Measurements from ENCODE around the gene CFAP97. TPM values are rescaled to one million over a fixed set of nuclear protein-coding genes. Genes with fewer than 3 reads are reported as not detected.

CFAP97 gene
- total and polyA plus RNA-seq, 2 donors (not counting 1 experiment from before 2014, with no cell fraction given), result 11.3 to 32.0 TPM

DNA sequence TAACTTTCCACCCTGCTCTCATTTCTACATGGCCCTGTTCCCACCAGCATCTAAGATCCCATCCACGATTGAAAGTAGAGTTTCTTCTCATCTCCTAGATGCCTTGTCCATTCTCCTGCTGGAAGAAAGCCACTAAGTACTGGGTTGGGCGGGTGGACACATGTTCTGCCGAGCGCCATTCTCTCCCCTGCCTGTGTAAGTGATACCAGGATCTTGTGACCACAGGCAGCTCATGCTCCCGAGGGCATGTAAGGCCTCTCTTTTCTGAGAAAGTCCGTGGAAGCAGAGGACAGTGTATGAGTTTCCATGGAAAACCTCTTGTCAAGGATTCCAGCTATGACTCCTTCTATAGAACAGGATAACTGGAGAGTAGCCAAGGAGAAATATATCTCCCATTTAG lies 64.1 kb downstream of the CFAP97 start:
- no peaks in the 10 kb centered on the region for H3K9me3 ChIP-seq (ENCODE audit: control extremely low read depth in 1 of 3, control insufficient read depth in 2 of 3, insufficient read depth in 1 of 3, low read length in 2 of 3)
- H3K9me3 Mint-ChIP-seq (ENCODE audit: insufficient read depth), result no peaks in the 10 kb centered on the region
- ATAC-seq (ENCODE audit: low read depth) (no peak), DNase-seq (no peak)
- H3K9ac ChIP-seq (ENCODE audit: low read length), result no peak overlapping the region
- no peak overlapping the region for H3K4me3 Mint-ChIP-seq
- no peak overlapping the region for H3K4me3 ChIP-seq (ENCODE audit: control extremely low read depth in 1 of 5, extremely low read depth in 1 of 5, insufficient read depth in 1 of 5, low read depth in 2 of 5, low read length in 4 of 5)
- peaks cover 15% of the 10 kb centered on the region for H3K27me3 Mint-ChIP-seq
- TF ChIP-seq, protein P1, sequence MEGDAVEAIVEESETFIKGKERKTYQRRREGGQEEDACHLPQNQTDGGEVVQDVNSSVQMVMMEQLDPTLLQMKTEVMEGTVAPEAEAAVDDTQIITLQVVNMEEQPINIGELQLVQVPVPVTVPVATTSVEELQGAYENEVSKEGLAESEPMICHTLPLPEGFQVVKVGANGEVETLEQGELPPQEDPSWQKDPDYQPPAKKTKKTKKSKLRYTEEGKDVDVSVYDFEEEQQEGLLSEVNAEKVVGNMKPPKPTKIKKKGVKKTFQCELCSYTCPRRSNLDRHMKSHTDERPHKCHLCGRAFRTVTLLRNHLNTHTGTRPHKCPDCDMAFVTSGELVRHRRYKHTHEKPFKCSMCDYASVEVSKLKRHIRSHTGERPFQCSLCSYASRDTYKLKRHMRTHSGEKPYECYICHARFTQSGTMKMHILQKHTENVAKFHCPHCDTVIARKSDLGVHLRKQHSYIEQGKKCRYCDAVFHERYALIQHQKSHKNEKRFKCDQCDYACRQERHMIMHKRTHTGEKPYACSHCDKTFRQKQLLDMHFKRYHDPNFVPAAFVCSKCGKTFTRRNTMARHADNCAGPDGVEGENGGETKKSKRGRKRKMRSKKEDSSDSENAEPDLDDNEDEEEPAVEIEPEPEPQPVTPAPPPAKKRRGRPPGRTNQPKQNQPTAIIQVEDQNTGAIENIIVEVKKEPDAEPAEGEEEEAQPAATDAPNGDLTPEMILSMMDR (IDR thresholded peaks at IDR 0.05), result no peak
- TF ChIP-seq EZH2 (IDR thresholded peaks at IDR 0.05; ENCODE audit: borderline replicate concordance, insufficient read depth, low read depth, low read length, poor library complexity, severe bottlenecking), result no peak
- H3K4me1 Mint-ChIP-seq, result peaks cover 15% of the 10 kb centered on the region
- H2AFZ ChIP-seq (ENCODE audit: insufficient read depth, low read depth, low read length, poor library complexity, severe bottlenecking), result no peak overlapping the region
- CTCF ChIA-PET, result interaction anchor here (1.2 kb wide), 1 partner anchor 100 kb away, joined by 3 read pairs; no protein-coding TSS in a partner anchor
- peaks cover 0 to 4% (median 0%) of the 10 kb centered on the region in 4 experiments for H3K27me3 ChIP-seq (replicated peaks in 1 of 4; ENCODE audit: control extremely low read depth in 1 of 4, control insufficient read depth in 3 of 4, insufficient read depth in 4 of 4, low read length in 3 of 4)
- H3K79me2 ChIP-seq (ENCODE audit: control insufficient read depth, insufficient read depth, low read length), result no peaks in the 10 kb centered on the region
- H3K36me3 ChIP-seq (replicated peaks in 1 of 2; ENCODE audit: control extremely low read depth in 1 of 2, control insufficient read depth in 1 of 2, extremely low read depth in 1 of 2, insufficient read depth in 2 of 2, low read length in 1 of 2), result no peaks in the 10 kb centered on the region
- no peaks in the 10 kb centered on the region for H4K20me1 ChIP-seq (ENCODE audit: control insufficient read depth, insufficient read depth, low read length, poor library complexity, severe bottlenecking)
- no peak overlapping the region for H3K27ac Mint-ChIP-seq
- POLR2A ChIA-PET, result no interaction called here
- H3K4me1 ChIP-seq (ENCODE audit: control insufficient read depth in 2 of 2, insufficient read depth in 2 of 2, low read length in 2 of 2), result peaks cover 13% of the 10 kb centered on the region in 2 donors
- H3K27ac ChIP-seq (ENCODE audit: low read length in 2 of 2), result no peak overlapping the region
- 85% methylated on average over 6 of the region's 6 CpGs for WGBS (ENCODE audit: insufficient coverage)
- intact Hi-C loops (cut with micrococcal nuclease), result loop anchor here (5.0 to 10.0 kb wide), 5 partner anchors 43 to 1637 kb away; partner anchors contain the start of genes ACSL1 and CENPU
- H3K4me2 ChIP-seq (replicated peaks; ENCODE audit: low read depth, low read length, poor library complexity, severe bottlenecking), result no peak overlapping the region

DNA sequence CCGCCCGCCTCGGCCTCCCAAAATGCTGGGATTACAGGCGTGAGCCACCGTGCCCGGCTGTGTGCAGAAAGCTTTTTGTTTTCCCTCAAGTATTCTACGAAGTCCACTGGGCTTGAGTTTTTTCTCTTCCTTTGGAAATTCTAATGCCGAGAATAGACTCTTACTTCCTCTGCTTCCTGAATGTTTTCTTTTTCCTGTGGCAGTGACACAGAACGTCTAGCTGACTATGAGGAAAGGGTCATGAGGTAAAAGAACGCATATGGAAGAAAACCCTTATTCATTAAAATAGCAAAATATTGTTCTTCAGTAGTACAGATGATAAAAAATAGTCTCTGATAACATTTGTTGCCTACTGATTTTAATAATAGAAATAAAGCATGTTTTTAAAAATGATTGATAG lies 65.6 kb downstream of the CFAP97 start:
- H3K9me3 Mint-ChIP-seq (ENCODE audit: insufficient read depth), result no peaks in the 10 kb centered on the region
- ChIA-PET POLR2A (no interaction called here), CTCF (interaction anchor here (0.8 kb wide), 1 partner anchor 42 kb away, joined by 3 read pairs; no protein-coding TSS in a partner anchor)
- peaks cover 7% of the 10 kb centered on the region for H3K4me1 Mint-ChIP-seq
- H3K9me3 ChIP-seq (ENCODE audit: control extremely low read depth in 1 of 3, control insufficient read depth in 2 of 3, insufficient read depth in 1 of 3, low read length in 2 of 3), result no peaks in the 10 kb centered on the region
- H3K36me3 ChIP-seq (replicated peaks in 1 of 2; ENCODE audit: control extremely low read depth in 1 of 2, control insufficient read depth in 1 of 2, extremely low read depth in 1 of 2, insufficient read depth in 2 of 2, low read length in 1 of 2), result no peaks in the 10 kb centered on the region
- no peak overlapping the region for H3K27ac Mint-ChIP-seq
- H3K79me2 ChIP-seq (ENCODE audit: control insufficient read depth, insufficient read depth, low read length), result no peaks in the 10 kb centered on the region
- no peak for ATAC-seq (ENCODE audit: low read depth)
- no peaks in the 10 kb centered on the region for H4K20me1 ChIP-seq (ENCODE audit: control insufficient read depth, insufficient read depth, low read length, poor library complexity, severe bottlenecking)
- WGBS (ENCODE audit: insufficient coverage), result 77% methylated on average over 7 of the region's 10 CpGs
- no peak for DNase-seq
- intact Hi-C loops (cut with micrococcal nuclease), result loop anchor here (10.0 kb wide), 1 partner anchor 1293 kb away; no protein-coding TSS in a partner anchor
- no peak overlapping the region for H3K27ac ChIP-seq (ENCODE audit: low read length in 2 of 2)
- TF ChIP-seq, protein P1 (IDR thresholded peaks at IDR 0.05), result no peak
- TF ChIP-seq EZH2 (IDR thresholded peaks at IDR 0.05; ENCODE audit: borderline replicate concordance, insufficient read depth, low read depth, low read length, poor library complexity, severe bottlenecking), result no peak
- no peak overlapping the region for H3K4me3 Mint-ChIP-seq
- H3K27me3 ChIP-seq (replicated peaks in 1 of 4; ENCODE audit: control extremely low read depth in 1 of 4, control insufficient read depth in 3 of 4, insufficient read depth in 4 of 4, low read length in 3 of 4), result peaks cover 0 to 4% (median 0%) of the 10 kb centered on the region in 4 experiments
- peaks cover 15% of the 10 kb centered on the region for H3K27me3 Mint-ChIP-seq
- peaks cover 4 to 6% of the 10 kb centered on the region in 2 donors for H3K4me1 ChIP-seq (ENCODE audit: control insufficient read depth in 2 of 2, insufficient read depth in 2 of 2, low read length in 2 of 2)
- H3K4me2 ChIP-seq (replicated peaks; ENCODE audit: low read depth, low read length, poor library complexity, severe bottlenecking), result no peak overlapping the region
- H3K9ac ChIP-seq (ENCODE audit: low read length), result no peak overlapping the region
- no peak overlapping the region for H3K4me3 ChIP-seq (ENCODE audit: control extremely low read depth in 1 of 5, extremely low read depth in 1 of 5, insufficient read depth in 1 of 5, low read depth in 2 of 5, low read length in 4 of 5)
- H2AFZ ChIP-seq (ENCODE audit: insufficient read depth, low read depth, low read length, poor library complexity, severe bottlenecking), result no peak overlapping the region
